HEK293 (cell line): ENCODE measurements around the gene MRM1.

ENCODE experiments used
- ATF2 ChIP-seq: fragments of 450-650 bp; formaldehyde crosslinking; IDR thresholded peaks from 2 replicates; pipeline ENCODE4 v1.5.1; 2016; ENCODE audit warnings: missing biosample characterization, missing genetic modification characterization, low read depth
- GLIS2 ChIP-seq: fragments of 450-650 bp; formaldehyde crosslinking; IDR thresholded peaks from 2 replicates; pipeline ENCODE4 v1.5.1; 2016; ENCODE audit warnings: missing biosample characterization, missing genetic modification characterization
- MYNN ChIP-seq: fragments of 450-650 bp; formaldehyde crosslinking; IDR thresholded peaks from 2 replicates; pipeline ENCODE4 v1.5.1; 2016; ENCODE audit warnings: missing biosample characterization, missing genetic modification characterization, borderline replicate concordance
- PBX3 ChIP-seq: sonication (generic); formaldehyde crosslinking; IDR thresholded peaks from 2 replicates; pipeline ENCODE4 v1.8.1; 2022; ENCODE audit warnings: mild to moderate bottlenecking, moderate library complexity, missing genetic modification reagents
- SETDB1 ChIP-seq: IDR thresholded peaks from one replicate; pipeline ENCODE4 v1.6.1; 2017; ENCODE audit warnings: mild to moderate bottlenecking, low read length, moderate library complexity, mixed read lengths; ENCODE audit not compliant: insufficient read length
- ZBTB10 ChIP-seq: fragments of 450-650 bp; formaldehyde crosslinking; IDR thresholded peaks from 2 replicates; pipeline ENCODE4 v1.5.1; 2016; ENCODE audit warnings: missing biosample characterization, missing genetic modification characterization
- ZBTB44 ChIP-seq: fragments of 450-650 bp; IDR thresholded peaks from 2 replicates; pipeline ENCODE4 v1.5.1; 2018; ENCODE audit warnings: missing biosample characterization, mild to moderate bottlenecking, missing genetic modification characterization
- ZBTB8A ChIP-seq: fragments of 450-650 bp; formaldehyde crosslinking; IDR thresholded peaks from 2 replicates; pipeline ENCODE4 v1.5.1; 2016; ENCODE audit warnings: missing biosample characterization, missing genetic modification characterization
- ZFP37 ChIP-seq: fragments of 450-650 bp; formaldehyde crosslinking; IDR thresholded peaks from 2 replicates; pipeline ENCODE4 v1.5.1; 2016; ENCODE audit warnings: missing biosample characterization, missing genetic modification characterization
- ZNF155 ChIP-seq: fragments of 450-650 bp; formaldehyde crosslinking; IDR thresholded peaks from 2 replicates; pipeline ENCODE4 v1.5.1; 2016; ENCODE audit warnings: missing biosample characterization, missing genetic modification characterization
- ZNF175 ChIP-seq: fragments of 450-650 bp; formaldehyde crosslinking; IDR thresholded peaks from 2 replicates; pipeline ENCODE4 v1.5.1; 2016; ENCODE audit warnings: missing biosample characterization, missing genetic modification characterization
- ZNF426 ChIP-seq: fragments of 450-650 bp; formaldehyde crosslinking; IDR thresholded peaks from 2 replicates; pipeline ENCODE4 v1.5.1; 2017; ENCODE audit warnings: missing biosample characterization, missing genetic modification characterization, mild to moderate bottlenecking, inconsistent platforms, moderate library complexity
- ZNF433 ChIP-seq: fragments of 450-650 bp; formaldehyde crosslinking; IDR thresholded peaks from 2 replicates; pipeline ENCODE4 v1.5.1; 2016; ENCODE audit warnings: missing biosample characterization, missing genetic modification characterization, low read depth
- ZNF473 ChIP-seq: fragments of 450-650 bp; formaldehyde crosslinking; IDR thresholded peaks from 2 replicates; pipeline ENCODE4 v1.5.1; 2017; ENCODE audit warnings: missing biosample characterization, missing genetic modification characterization
- ZNF544 ChIP-seq: fragments of 450-650 bp; formaldehyde crosslinking; IDR thresholded peaks from 2 replicates; pipeline ENCODE4 v1.5.0; 2017; ENCODE audit warnings: missing biosample characterization, missing genetic modification characterization
- ZNF558 ChIP-seq: fragments of 450-650 bp; formaldehyde crosslinking; IDR thresholded peaks from 2 replicates; pipeline ENCODE4 v1.5.1; 2016; ENCODE audit warnings: missing biosample characterization, missing genetic modification characterization
- ZNF560 ChIP-seq: fragments of 450-650 bp; formaldehyde crosslinking; IDR thresholded peaks from 2 replicates; pipeline ENCODE4 v1.5.1; 2017; ENCODE audit warnings: missing biosample characterization, missing genetic modification characterization, borderline replicate concordance
- ZNF585B ChIP-seq: fragments of 450-650 bp; formaldehyde crosslinking; IDR thresholded peaks from 2 replicates; pipeline ENCODE4 v1.5.1; 2016; ENCODE audit warnings: missing biosample characterization, missing genetic modification characterization
- ZNF629 ChIP-seq: fragments of 450-650 bp; formaldehyde crosslinking; IDR thresholded peaks from 2 replicates; pipeline ENCODE4 v1.5.1; 2017; ENCODE audit warnings: missing biosample characterization, missing genetic modification characterization
- ZNF658 ChIP-seq: fragments of 450-650 bp; formaldehyde crosslinking; IDR thresholded peaks from 2 replicates; pipeline ENCODE4; 2016; ENCODE audit warnings: missing biosample characterization, missing genetic modification characterization
- ZNF701 ChIP-seq: fragments of 450-650 bp; formaldehyde crosslinking; IDR thresholded peaks from 2 replicates; pipeline ENCODE4 v1.5.1; 2016; ENCODE audit warnings: missing biosample characterization, missing genetic modification characterization
- ZNF707 ChIP-seq: fragments of 450-650 bp; formaldehyde crosslinking; IDR thresholded peaks from 2 replicates; pipeline ENCODE4 v1.5.1; 2016; ENCODE audit warnings: missing biosample characterization, missing genetic modification characterization
- ZNF785 ChIP-seq: fragments of 450-650 bp; formaldehyde crosslinking; IDR thresholded peaks from 2 replicates; pipeline ENCODE4 v1.5.1; 2016; ENCODE audit warnings: missing biosample characterization, missing genetic modification characterization
- TF ChIP-seq, protein P1 (sequence below): fragments of 450-650 bp; formaldehyde crosslinking; IDR thresholded peaks from 2 replicates; pipeline ENCODE4 v1.5.1; 2017; ENCODE audit warnings: missing biosample characterization, missing genetic modification characterization
- TF ChIP-seq, protein P2 (sequence below): fragments of 450-650 bp; formaldehyde crosslinking; IDR thresholded peaks from 2 replicates; pipeline ENCODE4 v1.5.1; 2016; ENCODE audit warnings: missing biosample characterization, missing genetic modification characterization
- TF ChIP-seq, protein P3 (sequence below): fragments of 450-650 bp; formaldehyde crosslinking; IDR thresholded peaks from 2 replicates; pipeline ENCODE4 v1.5.1; 2017; ENCODE audit warnings: missing biosample characterization, missing genetic modification characterization

MRM1 gene

DNA sequence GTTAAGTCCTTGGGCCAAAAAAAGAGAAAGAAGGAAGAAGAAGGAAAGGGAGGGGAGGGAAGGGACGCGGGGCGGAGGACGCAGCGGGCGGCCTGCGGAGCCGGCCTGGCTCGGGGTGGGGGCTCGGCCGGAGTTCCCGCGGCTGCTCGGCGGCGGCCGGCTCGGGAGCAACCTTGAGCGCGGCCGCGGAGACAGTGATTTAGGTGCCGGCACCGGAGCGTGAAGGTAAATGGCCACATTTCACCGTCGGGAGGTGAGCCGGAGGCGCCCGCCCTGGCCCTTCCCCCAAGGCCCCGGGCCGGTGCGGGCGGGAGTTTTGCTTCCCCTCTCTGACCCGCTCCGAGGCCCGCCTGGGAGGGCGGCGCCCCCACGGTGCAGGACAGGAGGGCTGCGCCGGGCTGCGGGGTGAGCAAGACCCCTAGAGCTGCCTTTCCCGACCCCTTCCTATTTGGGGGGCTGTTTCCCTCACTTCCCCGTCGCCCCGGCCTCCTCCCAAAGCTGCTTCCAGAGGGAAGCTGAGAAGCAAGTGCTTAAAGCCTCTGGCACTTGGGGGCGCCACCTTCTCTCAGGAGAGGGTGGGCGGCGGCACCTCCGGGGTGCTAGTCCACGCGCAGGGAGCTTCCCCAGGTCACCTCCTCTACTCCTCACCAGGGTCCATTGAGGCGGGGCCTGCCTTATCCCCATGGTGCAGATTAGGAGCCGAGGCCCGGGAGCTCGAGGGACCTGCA lies 56.5 kb downstream of the MRM1 start (continued):
- TF ChIP-seq ZNF701 (no peak), SETDB1 (no peak), ZBTB8A (tag by site-specific recombination) (peak; percentile 21), ZFP37 (tag by site-specific recombination) (no peak), ZNF658 (tag by site-specific recombination) (no peak), ZBTB10 (tag by site-specific recombination) (peak; percentile 60; the same call in 1 of the 2 replicates), MYNN (tag by site-specific recombination) (no peak), ZNF544 (no peak), ZNF629 (0 out of 2 replicates have a peak, but pooled peaks have one; percentile 27), ZBTB44 (tag by site-specific recombination) (no peak), ZNF560 (tag by site-specific recombination) (no peak), ZNF707 (tag by site-specific recombination) (no peak), PBX3 (no peak), ZNF175 (no peak), ZNF558 (tag by site-specific recombination) (no peak), ZNF426 (tag by site-specific recombination) (no peak), GLIS2 (peak; percentile 83), ZNF473 (tag by site-specific recombination) (no peak), ZNF433 (tag by site-specific recombination) (no peak), ZNF155 (tag by site-specific recombination) (no peak), ZNF785 (tag by site-specific recombination) (no peak), ZNF585B (tag by site-specific recombination) (no peak), ATF2 (tag by site-specific recombination) (no peak)
- TF ChIP-seq, protein P1, sequence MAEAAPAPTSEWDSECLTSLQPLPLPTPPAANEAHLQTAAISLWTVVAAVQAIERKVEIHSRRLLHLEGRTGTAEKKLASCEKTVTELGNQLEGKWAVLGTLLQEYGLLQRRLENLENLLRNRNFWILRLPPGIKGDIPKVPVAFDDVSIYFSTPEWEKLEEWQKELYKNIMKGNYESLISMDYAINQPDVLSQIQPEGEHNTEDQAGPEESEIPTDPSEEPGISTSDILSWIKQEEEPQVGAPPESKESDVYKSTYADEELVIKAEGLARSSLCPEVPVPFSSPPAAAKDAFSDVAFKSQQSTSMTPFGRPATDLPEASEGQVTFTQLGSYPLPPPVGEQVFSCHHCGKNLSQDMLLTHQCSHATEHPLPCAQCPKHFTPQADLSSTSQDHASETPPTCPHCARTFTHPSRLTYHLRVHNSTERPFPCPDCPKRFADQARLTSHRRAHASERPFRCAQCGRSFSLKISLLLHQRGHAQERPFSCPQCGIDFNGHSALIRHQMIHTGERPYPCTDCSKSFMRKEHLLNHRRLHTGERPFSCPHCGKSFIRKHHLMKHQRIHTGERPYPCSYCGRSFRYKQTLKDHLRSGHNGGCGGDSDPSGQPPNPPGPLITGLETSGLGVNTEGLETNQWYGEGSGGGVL (tag by site-specific recombination) = peak; percentile 76
- TF ChIP-seq, protein P2, sequence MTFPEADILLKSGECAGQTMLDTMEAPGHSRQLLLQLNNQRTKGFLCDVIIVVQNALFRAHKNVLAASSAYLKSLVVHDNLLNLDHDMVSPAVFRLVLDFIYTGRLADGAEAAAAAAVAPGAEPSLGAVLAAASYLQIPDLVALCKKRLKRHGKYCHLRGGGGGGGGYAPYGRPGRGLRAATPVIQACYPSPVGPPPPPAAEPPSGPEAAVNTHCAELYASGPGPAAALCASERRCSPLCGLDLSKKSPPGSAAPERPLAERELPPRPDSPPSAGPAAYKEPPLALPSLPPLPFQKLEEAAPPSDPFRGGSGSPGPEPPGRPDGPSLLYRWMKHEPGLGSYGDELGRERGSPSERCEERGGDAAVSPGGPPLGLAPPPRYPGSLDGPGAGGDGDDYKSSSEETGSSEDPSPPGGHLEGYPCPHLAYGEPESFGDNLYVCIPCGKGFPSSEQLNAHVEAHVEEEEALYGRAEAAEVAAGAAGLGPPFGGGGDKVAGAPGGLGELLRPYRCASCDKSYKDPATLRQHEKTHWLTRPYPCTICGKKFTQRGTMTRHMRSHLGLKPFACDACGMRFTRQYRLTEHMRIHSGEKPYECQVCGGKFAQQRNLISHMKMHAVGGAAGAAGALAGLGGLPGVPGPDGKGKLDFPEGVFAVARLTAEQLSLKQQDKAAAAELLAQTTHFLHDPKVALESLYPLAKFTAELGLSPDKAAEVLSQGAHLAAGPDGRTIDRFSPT = no peak
- TF ChIP-seq, protein P3, sequence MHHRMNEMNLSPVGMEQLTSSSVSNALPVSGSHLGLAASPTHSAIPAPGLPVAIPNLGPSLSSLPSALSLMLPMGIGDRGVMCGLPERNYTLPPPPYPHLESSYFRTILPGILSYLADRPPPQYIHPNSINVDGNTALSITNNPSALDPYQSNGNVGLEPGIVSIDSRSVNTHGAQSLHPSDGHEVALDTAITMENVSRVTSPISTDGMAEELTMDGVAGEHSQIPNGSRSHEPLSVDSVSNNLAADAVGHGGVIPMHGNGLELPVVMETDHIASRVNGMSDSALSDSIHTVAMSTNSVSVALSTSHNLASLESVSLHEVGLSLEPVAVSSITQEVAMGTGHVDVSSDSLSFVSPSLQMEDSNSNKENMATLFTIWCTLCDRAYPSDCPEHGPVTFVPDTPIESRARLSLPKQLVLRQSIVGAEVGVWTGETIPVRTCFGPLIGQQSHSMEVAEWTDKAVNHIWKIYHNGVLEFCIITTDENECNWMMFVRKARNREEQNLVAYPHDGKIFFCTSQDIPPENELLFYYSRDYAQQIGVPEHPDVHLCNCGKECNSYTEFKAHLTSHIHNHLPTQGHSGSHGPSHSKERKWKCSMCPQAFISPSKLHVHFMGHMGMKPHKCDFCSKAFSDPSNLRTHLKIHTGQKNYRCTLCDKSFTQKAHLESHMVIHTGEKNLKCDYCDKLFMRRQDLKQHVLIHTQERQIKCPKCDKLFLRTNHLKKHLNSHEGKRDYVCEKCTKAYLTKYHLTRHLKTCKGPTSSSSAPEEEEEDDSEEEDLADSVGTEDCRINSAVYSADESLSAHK = no peak
